ENCODE measurements around the gene OMP.
"Not testable (repeated sequence)": the region's sequence is repeated elsewhere in the genome, so short reads cannot be mapped to it uniquely, and the experiment has no call there.

GRCh38 chr11:77097180-77097579 lies 5.5 kb upstream of the OMP start:
- not testable (repeated sequence) for TF ChIP-seq POLR2A (IDR thresholded peaks at IDR 0.05)
- TF ChIP-seq, protein P1, sequence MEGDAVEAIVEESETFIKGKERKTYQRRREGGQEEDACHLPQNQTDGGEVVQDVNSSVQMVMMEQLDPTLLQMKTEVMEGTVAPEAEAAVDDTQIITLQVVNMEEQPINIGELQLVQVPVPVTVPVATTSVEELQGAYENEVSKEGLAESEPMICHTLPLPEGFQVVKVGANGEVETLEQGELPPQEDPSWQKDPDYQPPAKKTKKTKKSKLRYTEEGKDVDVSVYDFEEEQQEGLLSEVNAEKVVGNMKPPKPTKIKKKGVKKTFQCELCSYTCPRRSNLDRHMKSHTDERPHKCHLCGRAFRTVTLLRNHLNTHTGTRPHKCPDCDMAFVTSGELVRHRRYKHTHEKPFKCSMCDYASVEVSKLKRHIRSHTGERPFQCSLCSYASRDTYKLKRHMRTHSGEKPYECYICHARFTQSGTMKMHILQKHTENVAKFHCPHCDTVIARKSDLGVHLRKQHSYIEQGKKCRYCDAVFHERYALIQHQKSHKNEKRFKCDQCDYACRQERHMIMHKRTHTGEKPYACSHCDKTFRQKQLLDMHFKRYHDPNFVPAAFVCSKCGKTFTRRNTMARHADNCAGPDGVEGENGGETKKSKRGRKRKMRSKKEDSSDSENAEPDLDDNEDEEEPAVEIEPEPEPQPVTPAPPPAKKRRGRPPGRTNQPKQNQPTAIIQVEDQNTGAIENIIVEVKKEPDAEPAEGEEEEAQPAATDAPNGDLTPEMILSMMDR (IDR thresholded peaks at IDR 0.05) = not testable (repeated sequence)
